Stimulated activated CD4-positive, alpha-beta T cell treated with anti-CD3 and anti-CD28 coated beads, Interleukin-12 subunit alpha, Interleukin-12 subunit beta, amount 100 ng/mL, for 48 hours (primary cell): ENCODE measurements around the gene ARHGDIG.

Experiments used
- DNase-seq, 3 donors: peaks; one replicate each; pipeline ENCODE4 v3.0.0-alpha.2; 2020; ENCODE audit warnings: low read depth in 2 of 3, low spot score in 1 of 3

The ARHGDIG gene

GRCh38 chr16:280005-280460, 358 bp upstream of the ARHGDIG start:
- DNase-seq: no peak

GRCh38 chr16:280991-281659, 734 bp downstream of the ARHGDIG start:
- DNase-seq: no peak

GRCh38 chr16:281660-282255, 1.4 kb downstream of the ARHGDIG start:
- DNase-seq: no peak

- no peak for DNase-seq
Observed at GRCh38 chr16:282491-282890, 2.1 kb downstream of the ARHGDIG start.

- DNase-seq: no peak
Observed at GRCh38 chr16:283033-283805, 2.8 kb downstream of the ARHGDIG start, which contains the start of gene PDIA2. PDIA2 (plus strand) TSS chr16:283164; CDS start chr16:283170, 6 bp downstream.

- DNase-seq: no peak
Observed at GRCh38 chr16:284204-285120, 4.1 kb downstream of the ARHGDIG start.

- no peak for DNase-seq
Observed at GRCh38 chr16:285146-286055, 5.0 kb downstream of the ARHGDIG start.

GRCh38 chr16:286491-287297, 6.3 kb downstream of the ARHGDIG start:
- DNase-seq: no peak

- no peak for DNase-seq
Observed at GRCh38 chr16:287298-287811, 7.0 kb downstream of the ARHGDIG start.

- no peak for DNase-seq
Observed at GRCh38 chr16:287981-288920, 7.9 kb downstream of the ARHGDIG start.

GRCh38 chr16:289395-289997, 9.1 kb downstream of the ARHGDIG start:
- DNase-seq: no peak

GRCh38 chr16:290015-290680, 9.8 kb downstream of the ARHGDIG start:
- DNase-seq: no peak

- DNase-seq: no peak
Observed at GRCh38 chr16:290681-291405, 10.5 kb downstream of the ARHGDIG start.

- DNase-seq: no peak
Observed at GRCh38 chr16:291539-291938, 11.1 kb downstream of the ARHGDIG start.

GRCh38 chr16:293043-293775, 12.8 kb downstream of the ARHGDIG start:
- no peak for DNase-seq

- no peak for DNase-seq
Observed at GRCh38 chr16:296276-296675, 15.9 kb downstream of the ARHGDIG start.
